Mammary epithelial cell (primary cell): ENCODE results near the gene EPS8.

Source experiments
- CTCF ChIP-seq, 2 donors: IDR thresholded peaks in 1 of 2; conservative IDR thresholded peaks in 1 of 2; 2 replicates each; pipeline ENCODE4 v1.5.1; 2011 to 2012; ENCODE audit warnings: inconsistent platforms in 2 of 2, low read length in 2 of 2, mild to moderate bottlenecking in 2 of 2, control low read depth in 1 of 2, low read depth in 1 of 2; ENCODE audit not compliant: insufficient read depth in 1 of 2; ENCODE audit errors: extremely low read depth in 1 of 2
- EZH2 ChIP-seq: IDR thresholded peaks from 2 replicates; pipeline ENCODE4 v1.6.1; 2012; ENCODE audit warnings: low read length, inconsistent platforms, borderline replicate concordance

GRCh38 chr12:15815730-15816129, 26.5 kb upstream of the EPS8 start:
- TF ChIP-seq CTCF (conservative IDR thresholded peaks at IDR 0.05 in 1 of 2, IDR thresholded peaks at IDR 0.05 in 1 of 2; ENCODE audit: extremely low read depth in 1 of 2, insufficient read depth in 1 of 2, low read depth in 1 of 2, low read length in 2 of 2), result no peak
- no peak for TF ChIP-seq EZH2
